ENCODE data around the gene ADAP1. TPM values are rescaled to one million over a fixed set of nuclear protein-coding genes. Genes with fewer than 3 reads are reported as not detected.

Gene ADAP1
- polyA plus RNA-seq, 3 donors, result 49.1 to 117 (median 72.2) TPM

- Histone ChIP-seq H3K27ac (ENCODE audit: low read depth in 1 of 2, low read length in 2 of 2) (no peak overlapping the region), H3K79me2 (ENCODE audit: insufficient read depth, low read length) (peaks cover 6% of the 10 kb centered on the region), H3K4me3 (replicated peaks in 1 of 3; ENCODE audit: low read depth in 2 of 3, low read length in 3 of 3) (no peak overlapping the region), H4K20me1 (ENCODE audit: insufficient read depth, low read length) (peaks cover 10% of the 10 kb centered on the region), H3K27me3 (ENCODE audit: control insufficient read depth in 2 of 2, insufficient read depth in 2 of 2, low read length in 2 of 2) (no peaks in the 10 kb centered on the region), H3K9me3 (replicated peaks in 1 of 2; ENCODE audit: control insufficient read depth in 1 of 2, insufficient read depth in 1 of 2, low read length in 2 of 2) (no peaks in the 10 kb centered on the region), H2AFZ (ENCODE audit: insufficient read depth, low read depth, low read length, poor library complexity, severe bottlenecking) (no peak overlapping the region), H3K36me3 (replicated peaks in 1 of 2; ENCODE audit: control insufficient read depth in 1 of 2, insufficient read depth in 2 of 2, low read length in 2 of 2) (no peaks in the 10 kb centered on the region), H3K9ac (ENCODE audit: insufficient read depth, low read length, poor library complexity, severe bottlenecking) (no peak overlapping the region), H3K4me2 (replicated peaks; ENCODE audit: extremely low read depth, low read length, poor library complexity, severe bottlenecking) (no peak overlapping the region), H3K4me1 (ENCODE audit: control insufficient read depth in 1 of 2, insufficient read depth in 2 of 2, low read length in 2 of 2) (peaks cover 92 to 97% of the 10 kb centered on the region in 2 donors)
- 81% methylated on average over 20 of the region's 20 CpGs for WGBS (ENCODE audit: insufficient coverage)
- Mint-ChIP-seq H3K4me3 (no peak overlapping the region), H3K9me3 (no peaks in the 10 kb centered on the region), H3K36me3 (peaks cover 0 to 3% of the 10 kb centered on the region in 2 donors), H3K4me1 (peaks cover 75% of the 10 kb centered on the region), H3K27me3 (ENCODE audit: low read depth in 3 of 3) (peaks cover 1 to 4% (median 4%) of the 10 kb centered on the region in 3 donors), H3K27ac (peak overlapping the region in 1 of 7 donors; percentile 68)
- intact Hi-C loops (cut with micrococcal nuclease), result loop anchor here (5.0 kb wide), 2 partner anchors 37 to 357 kb away; no protein-coding TSS in a partner anchor
- TF ChIP-seq CTCF (IDR thresholded peaks at IDR 0.05), result no peak
- no peak for DNase-seq
Observed at GRCh38 chr7:959271-959670, 4.8 kb upstream of the ADAP1 start.

GRCh38 chr7:958221-959200, 4.0 kb upstream of the ADAP1 start:
- peak overlapping the region; percentile 62 for H3K9ac ChIP-seq (ENCODE audit: insufficient read depth, low read length, poor library complexity, severe bottlenecking)
- peaks cover 0 to 3% of the 10 kb centered on the region in 2 donors for H3K36me3 Mint-ChIP-seq
- H3K4me1 Mint-ChIP-seq, result peaks cover 69% of the 10 kb centered on the region
- no peaks in the 10 kb centered on the region for H3K27me3 ChIP-seq (ENCODE audit: control insufficient read depth in 2 of 2, insufficient read depth in 2 of 2, low read length in 2 of 2)
- TF ChIP-seq CTCF (IDR thresholded peaks at IDR 0.05), result no peak
- H3K4me2 ChIP-seq (replicated peaks; ENCODE audit: extremely low read depth, low read length, poor library complexity, severe bottlenecking), result peak overlapping the region; percentile 45
- peaks cover 84 to 90% of the 10 kb centered on the region in 2 donors for H3K4me1 ChIP-seq (ENCODE audit: control insufficient read depth in 1 of 2, insufficient read depth in 2 of 2, low read length in 2 of 2)
- peak overlapping the region; percentile 66 to 85 for H3K27ac ChIP-seq (ENCODE audit: low read depth in 1 of 2, low read length in 2 of 2)
- H3K9me3 Mint-ChIP-seq, result no peaks in the 10 kb centered on the region
- intact Hi-C loops (cut with micrococcal nuclease), result loop anchor here (5.0 kb wide), 2 partner anchors 36 to 356 kb away; no protein-coding TSS in a partner anchor
- peaks cover 7% of the 10 kb centered on the region for H4K20me1 ChIP-seq (ENCODE audit: insufficient read depth, low read length)
- H2AFZ ChIP-seq (ENCODE audit: insufficient read depth, low read depth, low read length, poor library complexity, severe bottlenecking), result peak overlapping the region; percentile 66
- H3K9me3 ChIP-seq (replicated peaks in 1 of 2; ENCODE audit: control insufficient read depth in 1 of 2, insufficient read depth in 1 of 2, low read length in 2 of 2), result no peaks in the 10 kb centered on the region
- H3K27me3 Mint-ChIP-seq (ENCODE audit: low read depth in 3 of 3), result peaks cover 1 to 4% (median 4%) of the 10 kb centered on the region in 3 donors
- peak overlapping the region in 1 of 2 donors; percentile 35 for H3K4me3 Mint-ChIP-seq
- DNase-seq, result no peak
- H3K27ac Mint-ChIP-seq, result peak overlapping the region in 4 of 7 donors; percentile 30 to 72 (median 55)
- H3K4me3 ChIP-seq (replicated peaks in 1 of 3; ENCODE audit: low read depth in 2 of 3, low read length in 3 of 3), result peak overlapping the region in 1 of 3 experiments; percentile 45
- WGBS (ENCODE audit: insufficient coverage), result 76% methylated on average over 31 of the region's 36 CpGs
- no peaks in the 10 kb centered on the region for H3K36me3 ChIP-seq (replicated peaks in 1 of 2; ENCODE audit: control insufficient read depth in 1 of 2, insufficient read depth in 2 of 2, low read length in 2 of 2)
- H3K79me2 ChIP-seq (ENCODE audit: insufficient read depth, low read length), result peaks cover 11% of the 10 kb centered on the region
